Measurements from ENCODE around the gene ARHGEF38.
"Not testable (repeated sequence)": the region's sequence is repeated elsewhere in the genome, so short reads cannot be mapped to it uniquely, and the experiment has no call there.

ARHGEF38 gene

DNA sequence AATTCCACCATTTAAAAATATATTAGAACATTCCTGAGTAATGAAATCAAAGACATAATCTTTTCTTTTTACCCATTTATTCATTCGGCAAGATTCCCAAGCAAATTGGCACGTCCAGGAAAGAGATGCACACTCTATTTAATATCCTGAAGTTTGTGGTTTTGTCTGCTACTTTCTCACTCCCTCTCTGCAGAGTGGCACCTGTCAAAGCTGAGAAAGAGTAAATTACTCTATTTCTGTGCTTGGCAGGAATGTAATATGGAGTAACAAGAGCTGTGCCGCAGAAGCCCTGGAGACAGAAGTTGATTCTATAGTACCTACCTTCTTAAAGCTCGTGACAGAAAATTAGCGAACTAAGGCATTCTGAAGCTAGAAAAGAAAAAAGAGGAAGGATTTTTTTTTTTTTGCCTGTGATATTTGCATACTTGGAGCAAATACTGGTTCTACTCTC, 161.7 kb downstream of the ARHGEF38 start:
- TF ChIP-seq, protein P1, sequence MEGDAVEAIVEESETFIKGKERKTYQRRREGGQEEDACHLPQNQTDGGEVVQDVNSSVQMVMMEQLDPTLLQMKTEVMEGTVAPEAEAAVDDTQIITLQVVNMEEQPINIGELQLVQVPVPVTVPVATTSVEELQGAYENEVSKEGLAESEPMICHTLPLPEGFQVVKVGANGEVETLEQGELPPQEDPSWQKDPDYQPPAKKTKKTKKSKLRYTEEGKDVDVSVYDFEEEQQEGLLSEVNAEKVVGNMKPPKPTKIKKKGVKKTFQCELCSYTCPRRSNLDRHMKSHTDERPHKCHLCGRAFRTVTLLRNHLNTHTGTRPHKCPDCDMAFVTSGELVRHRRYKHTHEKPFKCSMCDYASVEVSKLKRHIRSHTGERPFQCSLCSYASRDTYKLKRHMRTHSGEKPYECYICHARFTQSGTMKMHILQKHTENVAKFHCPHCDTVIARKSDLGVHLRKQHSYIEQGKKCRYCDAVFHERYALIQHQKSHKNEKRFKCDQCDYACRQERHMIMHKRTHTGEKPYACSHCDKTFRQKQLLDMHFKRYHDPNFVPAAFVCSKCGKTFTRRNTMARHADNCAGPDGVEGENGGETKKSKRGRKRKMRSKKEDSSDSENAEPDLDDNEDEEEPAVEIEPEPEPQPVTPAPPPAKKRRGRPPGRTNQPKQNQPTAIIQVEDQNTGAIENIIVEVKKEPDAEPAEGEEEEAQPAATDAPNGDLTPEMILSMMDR (IDR thresholded peaks at IDR 0.05; ENCODE audit: control extremely low read depth, extremely low read depth, low read depth, missing control alignments) = no peak
- POLR2A ChIA-PET = interaction anchor here (0.6 kb wide), 2 partner anchors 117 to 205 kb away, joined by 4 read pairs; no protein-coding TSS in a partner anchor
- DNase-seq (ENCODE audit: extremely low spot score) = peak; percentile 26
- CTCF ChIA-PET = interaction anchor here (0.8 to 3.4 kb wide), 11 partner anchors 10 to 520 kb away, joined by 3 to 21 read pairs (median 3); partner anchors contain the start of gene PPA2

DNA sequence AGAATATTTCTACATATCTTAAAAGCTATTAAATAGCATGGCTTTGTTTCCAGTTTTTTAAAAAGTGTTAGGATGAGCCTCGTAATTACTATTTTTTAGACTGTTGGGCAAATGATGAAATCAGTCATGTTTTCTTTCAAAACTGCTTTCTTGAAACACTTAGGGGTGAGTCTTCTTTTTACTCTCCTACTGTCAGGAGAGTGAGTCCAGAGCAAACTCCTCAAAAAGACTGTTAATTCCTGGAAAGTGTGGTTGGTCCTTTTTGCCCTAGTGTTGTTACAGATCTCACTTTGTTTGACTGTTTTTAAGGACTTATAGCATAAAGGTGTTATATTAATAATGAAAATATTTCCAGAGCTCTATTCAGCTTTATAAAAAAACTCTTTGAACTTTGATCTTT, 162.5 kb downstream of the ARHGEF38 start:
- DNase-seq (ENCODE audit: extremely low spot score) = no peak
- ChIA-PET POLR2A (no interaction called here), CTCF (interaction anchor here (0.9 to 3.4 kb wide), 13 partner anchors 20 to 521 kb away, joined by 3 to 21 read pairs (median 3); partner anchors contain the start of gene PPA2)
- TF ChIP-seq, protein P1 (IDR thresholded peaks at IDR 0.05; ENCODE audit: control extremely low read depth, extremely low read depth, low read depth, missing control alignments) = no peak

DNA sequence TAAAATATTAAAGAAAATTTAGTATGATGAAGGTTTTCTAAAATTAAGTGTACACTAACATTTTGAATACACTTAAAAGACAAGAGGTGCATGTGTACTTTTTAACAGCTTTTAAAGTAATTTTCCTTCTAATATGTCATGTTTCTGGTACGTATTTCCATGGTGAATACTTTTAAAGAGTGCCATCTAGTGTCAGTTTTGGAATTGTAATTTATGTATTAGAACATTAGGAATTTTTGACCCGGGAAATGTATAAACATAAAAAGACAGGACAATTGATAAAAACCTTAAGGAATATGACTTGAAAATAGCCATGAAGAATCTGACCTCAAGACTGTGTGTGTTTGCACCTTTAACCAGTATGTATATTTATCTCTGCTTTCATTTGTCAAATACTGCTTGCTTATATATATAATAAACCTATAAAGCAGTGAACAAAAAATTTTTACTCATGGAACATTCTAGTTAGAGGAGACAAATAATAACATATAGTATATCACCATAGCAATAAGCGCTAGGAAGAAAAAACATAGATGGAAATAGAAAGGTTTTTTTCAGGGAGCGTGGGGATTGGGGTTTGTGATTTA, 163.4 kb downstream of the ARHGEF38 start:
- ChIA-PET CTCF (interaction anchor here (0.9 to 3.4 kb wide), 10 partner anchors 19 to 519 kb away, joined by 3 to 21 read pairs (median 4); partner anchors contain the start of gene PPA2), POLR2A (no interaction called here)
- no peak for DNase-seq (ENCODE audit: extremely low spot score)
- TF ChIP-seq, protein P1 (IDR thresholded peaks at IDR 0.05; ENCODE audit: control extremely low read depth, extremely low read depth, low read depth, missing control alignments) = peak; percentile 41

DNA sequence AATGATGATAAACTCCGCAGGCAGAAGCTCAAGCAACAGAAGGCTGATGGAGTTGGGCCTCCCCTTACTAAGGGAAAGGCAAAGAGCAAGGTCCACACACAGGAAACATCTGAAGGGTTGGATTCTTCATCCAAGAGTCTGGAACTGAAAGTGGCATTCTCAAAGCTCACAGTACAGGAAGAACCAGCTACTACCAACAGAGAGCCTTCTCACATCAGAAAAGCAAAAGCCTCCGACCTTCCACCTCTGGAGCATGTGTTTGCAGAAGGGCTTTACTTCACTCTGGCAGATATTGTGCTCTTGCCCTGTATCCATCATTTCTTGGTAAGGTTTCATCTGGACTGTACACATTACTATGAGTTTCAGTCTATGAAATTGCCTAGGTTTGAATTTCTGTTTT, 166.8 kb downstream of the ARHGEF38 start:
- POLR2A ChIA-PET = no interaction called here
- CTCF ChIA-PET = interaction anchor here (1.0 to 3.3 kb wide), 4 partner anchors 9 to 246 kb away, joined by 3 to 18 read pairs (median 4); partner anchors contain the start of gene PPA2
- DNase-seq (ENCODE audit: extremely low spot score) = no peak
- TF ChIP-seq, protein P1 (IDR thresholded peaks at IDR 0.05; ENCODE audit: control extremely low read depth, extremely low read depth, low read depth, missing control alignments) = no peak

DNA sequence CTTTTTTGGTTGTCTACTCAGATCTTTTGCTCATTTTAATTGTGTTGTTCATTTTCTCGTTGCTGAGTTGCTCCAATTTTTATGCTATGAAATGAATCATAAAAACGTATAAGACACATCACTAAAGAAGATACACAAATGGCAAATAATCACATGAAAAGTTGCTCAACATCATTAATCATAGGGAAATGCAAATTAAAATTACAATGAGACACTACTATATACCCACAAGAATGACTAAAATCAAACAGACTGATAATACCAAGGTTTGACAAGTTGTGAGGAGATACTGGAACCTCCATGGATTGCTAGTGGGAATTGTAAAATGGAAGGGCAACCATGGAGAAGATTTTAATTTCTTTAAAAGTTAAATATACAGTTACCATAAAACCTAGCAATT, 173.2 kb downstream of the ARHGEF38 start:
- DNase-seq (ENCODE audit: extremely low spot score) = no peak
- POLR2A ChIA-PET = no interaction called here
- CTCF ChIA-PET = no interaction called here
- TF ChIP-seq, protein P1 (IDR thresholded peaks at IDR 0.05; ENCODE audit: control extremely low read depth, extremely low read depth, low read depth, missing control alignments) = no peak

DNA sequence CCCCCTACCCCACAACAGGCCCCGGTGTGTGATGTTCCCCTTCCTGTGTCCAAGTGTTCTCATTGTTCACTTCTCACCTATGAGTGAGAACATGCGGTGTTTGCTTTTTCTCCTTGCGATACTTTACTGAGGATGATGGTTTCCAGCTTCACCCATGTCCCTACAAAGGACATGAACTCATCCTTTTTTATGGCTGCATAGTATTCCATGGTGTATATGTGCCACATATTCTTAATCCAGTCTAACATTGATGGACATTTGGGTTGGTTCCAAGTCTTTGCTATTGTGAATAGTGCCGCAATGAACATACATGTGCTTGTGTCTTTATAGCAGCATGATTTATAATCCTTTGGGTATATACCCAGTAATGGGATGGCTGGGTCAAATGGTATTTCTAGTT, 177.5 kb downstream of the ARHGEF38 start:
- CTCF ChIA-PET; DNase-seq (ENCODE audit: extremely low spot score); POLR2A ChIA-PET: not testable (repeated sequence)

Measured in GM10248 (cell line).